A549 (cell line): Measurements from ENCODE around the gene SUPV3L1. TPM values are rescaled to one million over a fixed set of nuclear protein-coding genes. Genes with fewer than 3 reads are reported as not detected.
"Not testable (repeated sequence)": the region's sequence is repeated elsewhere in the genome, so short reads cannot be mapped to it uniquely, and the experiment has no call there.

ENCODE experiments used
- ATAC-seq, 2 experiments: fragments of 200-7000 bp in 1 of 2; fragments of >200 bp in 1 of 2; cut with Nextera tagmentation in 1 of 2; cut with Tn5 transposase in 1 of 2; 3 replicates each; pipeline versions ENCODE4 v1.8.0 to v1.9.1; 2018 to 2020; ENCODE audit warnings: mild to moderate bottlenecking in 1 of 2, moderate library complexity in 1 of 2
- CTCF ChIA-PET: fragments of 300-600 bp; sonication (Branson Sonifier 250); formaldehyde crosslinking; extraction: SDS; loops from one replicate; lab custom pipeline; 2021; ENCODE audit warnings: antibody characterized with exemption, inconsistent platforms; lab: Yijun Ruan, JAX
- POLR2A ChIA-PET: fragments of 350-600 bp; formaldehyde crosslinking; extraction: SDS; loops from one replicate; lab custom pipeline; 2021; ENCODE audit warnings: antibody characterized with exemption, inconsistent platforms; lab: Yijun Ruan, JAX
- DNase-seq, 2 experiments: peaks; one replicate each; pipeline versions ENCODE4 v3.0.0 to v3.0.0-alpha.2; 2011 to 2016; ENCODE audit warnings: low read depth in 1 of 2, low spot score in 1 of 2
- FAIRE-seq: peaks from 2 replicates; lab custom pipeline; 2011; peaks lifted over from hg19 to GRCh38; lab: Jason Lieb, UNC
- H3K27ac ChIP-seq, 2 experiments: fragments of >200 bp; sonication (Bioruptor Twin); formaldehyde crosslinking; 3 replicates each; pipeline ENCODE4 v1.5.1; 2016 to 2017
- H3K4me1 ChIP-seq: fragments of >200 bp; sonication (Bioruptor Twin); formaldehyde crosslinking; 3 replicates; pipeline ENCODE4 v1.6.1; 2016
- H3K4me2 ChIP-seq: fragments of >200 bp; sonication (Bioruptor Twin); formaldehyde crosslinking; 3 replicates; pipeline ENCODE4 v1.6.1; 2016
- H3K4me3 ChIP-seq: fragments of >200 bp; sonication (Bioruptor Twin); formaldehyde crosslinking; 3 replicates; pipeline ENCODE4 v1.5.1; 2016
- H3K9me3 ChIP-seq: fragments of >200 bp; sonication (Bioruptor Twin); formaldehyde crosslinking; 3 replicates; pipeline ENCODE4 v1.6.1; 2016
- ATOH8 ChIP-seq: fragments of 250-450 bp; sonication (Bioruptor Pico); IDR thresholded peaks from 2 replicates; pipeline ENCODE4 v1.5.0; 2020; ENCODE audit warnings: low read depth, mild to moderate bottlenecking, moderate library complexity
- CBX2 ChIP-seq: fragments of 200-600 bp; sonication (generic); IDR thresholded peaks from 2 replicates; pipeline ENCODE4 v1.6.1; 2016; ENCODE audit warnings: low read depth, mild to moderate bottlenecking, borderline replicate concordance
- CBX8 ChIP-seq: fragments of 200-600 bp; sonication (generic); IDR thresholded peaks from 2 replicates; pipeline ENCODE4 v1.6.1; 2016
- CEBPB ChIP-seq, 2 experiments: fragments of >200 bp in 1 of 2; sonication (Bioruptor Twin) in 1 of 2; formaldehyde crosslinking in 1 of 2; IDR thresholded peaks; 2 replicates each; pipeline ENCODE4 v1.6.1; 2012 to 2016
- EHMT2 ChIP-seq: fragments of 200-600 bp; sonication (generic); IDR thresholded peaks from 2 replicates; pipeline ENCODE4 v1.6.1; 2016; ENCODE audit warnings: antibody characterized with exemption, low read depth, mild to moderate bottlenecking, moderate library complexity
- ESRRA ChIP-seq: fragments of 150-350 bp; IDR thresholded peaks from 2 replicates; pipeline ENCODE4 v1.6.1; 2014; ENCODE audit warnings: mild to moderate bottlenecking, low read length, borderline replicate concordance
- MAFK ChIP-seq: fragments of 450-650 bp; IDR thresholded peaks from 2 replicates; pipeline ENCODE4 v1.6.1; 2014; ENCODE audit not compliant: partially characterized antibody
- MYC ChIP-seq: IDR thresholded peaks from 2 replicates; pipeline ENCODE4 v1.6.1; 2012; ENCODE audit warnings: mild to moderate bottlenecking, inconsistent platforms, low read length, improper control_type of control experiment, borderline replicate concordance
- NPAS2 ChIP-seq: fragments of 250-450 bp; sonication (Bioruptor Pico); IDR thresholded peaks from 2 replicates; pipeline ENCODE4 v1.8.0; 2022; ENCODE audit warnings: mild to moderate bottlenecking, moderate library complexity, borderline replicate concordance
- PBX3 ChIP-seq: IDR thresholded peaks from 2 replicates; pipeline ENCODE4 v1.6.1; 2012
- PHF8 ChIP-seq: fragments of 200-600 bp; sonication (generic); IDR thresholded peaks from 2 replicates; pipeline ENCODE4 v1.6.1; 2016; ENCODE audit warnings: low read depth, mild to moderate bottlenecking, antibody characterized with exemption, moderate library complexity, borderline replicate concordance
- POLR2A ChIP-seq: IDR thresholded peaks from 2 replicates; pipeline ENCODE4 v1.6.1; 2012; ENCODE audit warnings: mild to moderate bottlenecking, low read length
- RAD21 ChIP-seq, 2 experiments: fragments of >200 bp in 1 of 2; sonication (Bioruptor Twin) in 1 of 2; formaldehyde crosslinking in 1 of 2; IDR thresholded peaks in 1 of 2; conservative IDR thresholded peaks in 1 of 2; 2 replicates in 1 of 2; 3 replicates in 1 of 2; pipeline ENCODE4 v1.6.1; 2012 to 2018; ENCODE audit warnings: inconsistent platforms in 1 of 2
- RARB ChIP-seq: fragments of 250-450 bp; sonication (Bioruptor Pico); IDR thresholded peaks from 2 replicates; pipeline ENCODE4 v1.8.0; 2021; ENCODE audit warnings: mild to moderate bottlenecking, moderate library complexity
- RNF2 ChIP-seq: fragments of 200-600 bp; sonication (generic); IDR thresholded peaks from 2 replicates; pipeline ENCODE4 v1.6.1; 2016; ENCODE audit warnings: low read depth, mild to moderate bottlenecking, antibody characterized with exemption, moderate library complexity, borderline replicate concordance
- TFCP2L1 ChIP-seq: fragments of 250-450 bp; sonication (Bioruptor Pico); IDR thresholded peaks from 2 replicates; pipeline ENCODE4 v1.5.0; 2021; ENCODE audit warnings: mild to moderate bottlenecking
- ZNF302 ChIP-seq: fragments of 250-450 bp; sonication (Bioruptor Pico); IDR thresholded peaks from 2 replicates; pipeline ENCODE4 v1.9.0; 2021; ENCODE audit warnings: inconsistent platforms, mild to moderate bottlenecking, moderate library complexity
- ZSCAN20 ChIP-seq: fragments of 250-450 bp; sonication (Bioruptor Pico); IDR thresholded peaks from 2 replicates; pipeline ENCODE4 v1.8.0; 2022; ENCODE audit warnings: mild to moderate bottlenecking, moderate library complexity
- WGBS: methylation state at CpG from one replicate; pipeline ENCODE4 v1.1.6; 2017; ENCODE audit errors: missing lambda C conversion rate; 5-methylcytosine and 5-hydroxymethylcytosine counted together
- polyA plus RNA-seq, 4 experiments: library from polyadenylated mRNA; depleted of rRNA in 3 of 4; stranded (reverse); fragments of >200 nt; fragmentation: RNase III in 1 of 4; extraction: RNeasy Plus Mini Kit Qiagen cat#74134 plus additional on column Dnase treatment in 1 of 4; gene quantifications; 2 replicates in 3 of 4; 3 replicates in 1 of 4; pipeline ENCODE4 v1.2.3, GENCODE V29; 2011 to 2017

The SUPV3L1 gene
- polyA plus RNA-seq, 2 of the 4 experiments (the other 2 are of a cell fraction): 31.9 to 57.4 TPM

GRCh38 chr10:69175326-69175725, 4.7 kb upstream of the SUPV3L1 start:
- DNase-seq: peak in 1 of 2 experiments; percentile 16
- H3K4me3 ChIP-seq, CTCF ChIA-PET, H3K9me3 ChIP-seq, H3K4me2 ChIP-seq, POLR2A ChIA-PET, H3K27ac ChIP-seq, ATAC-seq, FAIRE-seq, H3K4me1 ChIP-seq: not testable (repeated sequence)
- WGBS: 84% methylated on average over 4 of the region's 4 CpGs
- peak; percentile 36 for TF ChIP-seq MAFK

- no peak overlapping the region for H3K27ac ChIP-seq
- 73% methylated on average over 2 of the region's 2 CpGs for whole genome bisulfite sequencing
- FAIRE-seq (no peak), DNase-seq (no peak), ATAC-seq (no peak)
- peaks cover 6% of the 10 kb centered on the region; the same call in 2 of the 3 replicates for H3K4me1 ChIP-seq
- TF ChIP-seq POLR2A (no peak), ZSCAN20 (CRISPR knock-in tag) (no peak), RAD21 (conservative IDR thresholded peaks at IDR 0.05 in 1 of 2, IDR thresholded peaks at IDR 0.05 in 1 of 2) (no peak), RNF2 (no peak), ZNF302 (CRISPR knock-in tag) (no peak), ESRRA (no peak), CBX2 (no peak), CBX8 (no peak), MYC (no peak), ATOH8 (CRISPR knock-in tag) (no peak), NPAS2 (CRISPR knock-in tag) (no peak)
- ChIA-PET POLR2A (no interaction called here), CTCF (no interaction called here)
- no peaks in the 10 kb centered on the region for H3K9me3 ChIP-seq
- no peak overlapping the region for H3K4me3 ChIP-seq
- no peak overlapping the region for H3K4me2 ChIP-seq
These were observed 3.2 kb upstream of the SUPV3L1 start for GRCh38 chr10:69176823-69177222.

- peaks cover 6% of the 10 kb centered on the region; the same call in 2 of the 3 replicates for H3K4me1 ChIP-seq
- FAIRE-seq (no peak), DNase-seq (peak in 1 of 2 experiments; percentile 44), ATAC-seq (peak; percentile 66 to 82)
- ChIA-PET CTCF (no interaction called here), POLR2A (interaction anchor here (0.6 to 2.0 kb wide), 14 partner anchors 11 to 224 kb away, joined by 3 to 10 read pairs (median 4); partner anchors contain the start of genes DDX21, HKDC1 and SRGN)
- H3K4me2 ChIP-seq: peak overlapping the region; percentile 93
- H3K9me3 ChIP-seq: no peaks in the 10 kb centered on the region
- H3K27ac ChIP-seq: peak overlapping the region; percentile 91 to 92
- TF ChIP-seq CEBPB (IDR thresholded peaks at IDR 0.05) (peak; percentile 49 to 74; a peak in 3 of 4 replicates), PHF8 (peak; percentile 30; the same call in 1 of the 2 replicates), EHMT2 (no peak), TFCP2L1 (CRISPR knock-in tag) (0 out of 2 replicates have a peak, but pooled peaks have one; percentile 10), PBX3 (no peak), ZNF302 (CRISPR knock-in tag) (no peak), RARB (no peak)
- WGBS: 24% methylated on average over 21 of the region's 21 CpGs
- H3K4me3 ChIP-seq: peak overlapping the region; percentile 90
These were observed 818 bp upstream of the SUPV3L1 start for GRCh38 chr10:69179089-69179742.
